ENCODE data around the gene HOXB2.
"Not testable (repeated sequence)": the region's sequence is repeated elsewhere in the genome, so short reads cannot be mapped to it uniquely, and the experiment has no call there.

HOXB2 gene

GRCh38 chr17:48541036-48541576 is 3.8 kb downstream of the HOXB2 start:
- DNase-seq (ENCODE audit: low spot score) = peak; percentile 40

- DNase-seq (ENCODE audit: low spot score) = no peak
These were observed 4.7 kb downstream of the HOXB2 start for GRCh38 chr17:48540213-48540612.

- DNase-seq (ENCODE audit: low spot score) = peak; percentile 88
These were observed 5.7 kb downstream of the HOXB2 start for GRCh38 chr17:48539177-48539576.

- DNase-seq (ENCODE audit: low spot score) = no peak
These were observed 7.6 kb downstream of the HOXB2 start for GRCh38 chr17:48537316-48537715.

GRCh38 chr17:48535793-48536559 is 8.9 kb downstream of the HOXB2 start:
- DNase-seq (ENCODE audit: low spot score) = not testable (repeated sequence)

GRCh38 chr17:48532261-48532660 is 12.6 kb downstream of the HOXB2 start:
- DNase-seq (ENCODE audit: low spot score) = no peak

DNA sequence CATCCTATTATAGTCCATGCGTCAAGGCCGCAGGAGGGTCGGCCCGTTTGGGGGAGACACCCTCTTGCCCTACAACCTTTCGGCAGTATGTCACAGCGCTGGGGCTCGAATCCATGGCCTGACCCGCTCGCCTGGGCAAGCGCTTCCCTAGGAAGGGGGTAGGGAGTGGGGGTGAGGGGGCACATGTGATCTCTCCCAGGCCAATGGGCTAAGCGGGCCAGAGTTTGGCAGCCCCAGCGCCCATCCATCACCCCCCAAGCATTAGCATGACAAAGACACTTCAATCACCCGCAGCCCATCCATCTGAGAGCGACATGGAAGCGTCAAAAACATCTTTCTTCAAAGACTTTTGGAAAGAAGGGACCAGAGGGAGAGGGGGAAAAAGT is 14.0 kb downstream of the HOXB2 start, which contains the start of gene HOXB1:
TSS of gene HOXB1 (minus strand) at position 125 of the 386 bp plus-strand sequence. CDS start at position 18, 107 bp downstream.
- DNase-seq (ENCODE audit: low spot score) = no peak

GRCh38 chr17:48530208-48530886 is 14.6 kb downstream of the HOXB2 start:
- DNase-seq (ENCODE audit: low spot score) = no peak

- no peak for DNase-seq (ENCODE audit: low spot score)
These were observed 15.3 kb downstream of the HOXB2 start for GRCh38 chr17:48529683-48530009.

- DNase-seq (ENCODE audit: low spot score) = no peak
These were observed 15.8 kb downstream of the HOXB2 start for GRCh38 chr17:48528936-48529682.

- DNase-seq (ENCODE audit: low spot score) = no peak
These were observed 16.6 kb downstream of the HOXB2 start for GRCh38 chr17:48528153-48528935.

DNA sequence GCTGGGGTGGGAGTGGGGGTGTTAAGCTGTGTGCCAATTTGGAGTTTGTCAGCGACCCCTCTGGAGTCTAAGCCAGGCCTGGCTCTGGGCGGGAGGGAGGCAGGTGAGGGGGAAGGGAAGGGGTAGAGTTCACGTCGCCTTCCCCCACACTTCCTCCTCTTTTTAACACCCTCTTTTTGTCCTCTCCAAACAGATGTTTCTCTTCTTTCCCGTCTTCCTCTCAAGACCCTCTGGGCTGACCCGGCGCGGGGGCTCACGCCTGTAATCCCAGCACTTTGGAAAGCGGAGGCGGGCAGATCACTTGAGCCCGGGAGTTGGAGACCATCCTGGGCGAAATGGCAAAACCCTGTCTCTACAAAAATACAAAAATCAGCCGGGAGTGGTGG is 17.4 kb downstream of the HOXB2 start:
- DNase-seq (ENCODE audit: low spot score) = no peak

DNA sequence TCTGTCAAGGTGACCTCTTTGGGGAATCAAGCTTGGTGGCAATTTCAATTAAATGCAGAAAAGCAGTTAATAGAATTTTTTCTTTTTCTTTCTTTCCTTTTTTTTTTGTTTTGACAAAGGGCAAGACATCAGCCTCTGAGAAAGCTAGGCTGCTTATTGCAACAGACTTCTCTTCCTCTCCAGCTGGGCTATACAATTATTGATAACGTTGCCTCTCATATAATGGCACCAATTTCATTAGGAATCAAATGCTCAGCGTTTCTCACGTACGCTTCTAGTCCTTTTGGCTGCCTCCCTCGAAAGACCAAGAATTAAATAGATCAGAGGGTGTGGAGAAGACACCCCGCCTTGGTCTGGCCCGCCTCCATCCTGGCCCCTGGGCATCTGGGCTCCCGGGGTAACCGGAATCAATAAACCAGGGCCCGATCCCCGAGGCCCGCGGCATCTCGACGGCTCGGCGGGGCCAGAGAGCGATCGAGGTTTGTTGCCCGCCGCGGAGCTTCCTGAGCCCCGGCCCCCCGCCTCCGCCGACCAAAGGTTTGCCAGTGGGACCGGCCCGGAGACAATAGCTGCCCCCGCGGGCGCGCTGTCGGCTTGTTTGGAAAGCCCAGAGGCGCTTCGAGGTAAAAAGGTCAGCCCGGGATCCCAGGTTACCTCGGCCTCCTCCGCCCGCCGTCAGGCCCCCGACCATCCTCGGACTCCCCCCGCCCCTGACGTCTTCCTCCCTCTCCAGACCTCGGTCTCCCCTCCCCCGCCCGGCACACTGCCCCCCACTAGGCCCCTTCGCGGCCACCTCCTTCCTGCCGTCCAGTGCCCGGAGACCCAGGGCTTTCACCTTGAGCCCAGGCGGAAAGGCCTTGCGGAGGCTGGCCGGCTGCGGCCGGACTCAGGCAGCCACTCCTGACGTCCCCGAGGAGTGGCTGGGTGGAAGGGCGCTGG is 18.0 kb downstream of the HOXB2 start:
- DNase-seq (ENCODE audit: low spot score) = no peak

DNA sequence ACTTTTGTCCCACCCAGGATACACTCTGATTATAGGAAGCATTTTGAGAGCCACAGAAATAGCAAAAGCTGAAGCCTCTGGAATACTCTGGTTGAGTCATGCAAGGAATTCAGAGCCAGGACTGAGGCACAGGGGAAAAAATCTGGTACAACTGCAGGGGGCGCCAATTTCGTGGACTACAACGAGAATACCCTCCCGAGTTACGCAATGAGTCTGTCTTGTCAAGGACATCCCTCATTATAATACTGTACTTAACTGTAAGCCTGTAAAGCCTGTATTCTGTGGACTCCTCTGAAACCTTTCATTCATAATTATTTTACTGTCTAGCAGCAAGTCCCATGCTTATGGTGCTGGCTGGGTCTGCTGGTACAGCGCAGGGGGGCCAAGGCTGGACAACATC is 21.9 kb downstream of the HOXB2 start:
- DNase-seq (ENCODE audit: low spot score) = no peak

DNA sequence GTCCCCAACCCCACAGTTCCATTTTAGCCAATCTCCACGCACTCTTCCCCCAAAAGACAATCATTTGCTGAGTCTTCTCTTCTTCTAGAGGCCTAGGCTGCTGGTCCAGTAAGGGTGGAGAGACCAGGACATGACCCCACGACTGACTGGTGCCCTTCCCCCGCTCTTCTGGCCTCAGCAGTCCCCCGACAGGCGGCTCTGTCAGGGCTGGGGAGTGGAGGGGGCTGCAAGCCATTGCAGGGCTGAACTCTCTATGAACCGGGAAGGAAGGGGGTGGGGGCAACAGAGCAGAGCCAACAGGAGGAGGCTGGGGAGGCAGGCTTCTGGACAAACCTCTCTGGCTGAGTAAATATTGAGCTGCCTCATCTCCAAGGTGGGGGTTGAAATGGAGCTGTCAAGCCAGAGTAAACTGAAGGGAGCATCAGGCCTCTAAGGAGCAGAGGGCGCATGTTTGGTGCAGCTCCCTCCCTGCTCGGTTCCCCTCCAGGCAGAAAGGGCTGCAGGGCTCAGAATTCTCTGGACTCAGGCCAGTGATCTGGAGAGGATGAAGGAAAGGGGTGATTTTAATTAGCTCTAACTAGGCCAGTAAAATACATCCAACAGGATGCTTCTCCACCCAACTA is 22.8 kb downstream of the HOXB2 start:
- no peak for DNase-seq (ENCODE audit: low spot score)

- DNase-seq (ENCODE audit: low spot score) = no peak
These were observed 24.3 kb downstream of the HOXB2 start for GRCh38 chr17:48520631-48521079.

GRCh38 chr17:48519427-48519826 is 25.5 kb downstream of the HOXB2 start:
- no peak for DNase-seq (ENCODE audit: low spot score)

- no peak for DNase-seq (ENCODE audit: low spot score)
These were observed 27.4 kb downstream of the HOXB2 start for GRCh38 chr17:48517478-48517877.

DNA sequence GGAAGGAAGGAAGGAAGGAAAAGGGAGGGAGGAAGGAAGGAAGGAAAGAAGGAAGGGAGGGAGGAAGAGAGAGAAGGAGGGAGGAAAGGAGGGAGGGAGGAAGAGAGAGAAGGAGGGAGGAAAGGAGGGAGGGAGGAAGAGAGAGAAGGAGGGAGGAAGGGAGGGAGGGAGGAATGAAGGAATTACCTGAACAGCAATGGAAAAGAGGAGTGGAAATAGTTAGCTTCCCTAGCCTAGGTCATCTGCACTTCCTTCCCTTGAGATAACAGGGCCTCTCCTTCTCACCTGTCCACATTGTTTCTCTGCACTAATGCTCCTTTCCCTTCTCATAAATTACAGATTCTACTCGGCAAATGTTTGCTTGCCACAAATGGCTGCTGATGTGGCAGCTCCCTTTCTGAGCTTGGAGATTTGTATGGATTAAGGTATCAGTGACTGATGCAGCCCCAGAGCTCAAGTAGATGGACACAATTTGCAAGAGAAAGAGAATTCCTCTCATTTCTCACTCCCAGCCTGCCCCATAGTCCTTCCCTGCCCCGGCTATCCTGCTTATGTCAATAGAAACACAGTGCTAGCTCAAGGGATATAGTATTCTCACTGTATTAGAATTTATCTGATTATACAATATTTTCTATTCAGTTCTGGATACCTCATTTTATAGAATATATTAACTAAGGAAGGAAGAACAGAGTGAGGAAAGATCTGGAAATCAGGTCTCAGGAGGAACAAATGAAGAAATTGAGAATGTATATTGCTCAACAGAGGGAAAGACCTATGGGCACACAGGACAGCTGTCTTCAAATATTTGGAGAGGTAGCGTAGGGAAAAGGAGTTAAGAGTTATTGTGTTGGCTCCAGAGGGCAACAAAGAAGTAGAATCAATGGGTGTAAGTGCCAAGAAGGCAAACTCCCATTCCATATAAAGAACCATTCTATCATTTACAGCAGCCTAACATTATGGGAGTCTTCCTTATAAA is 28.7 kb downstream of the HOXB2 start:
- DNase-seq (ENCODE audit: low spot score) = no peak

Data from RKO (cell line).